Sigmoid colon (tissue), 7 donors: Measurements from ENCODE around the gene STK32A. TPM values are rescaled to one million over a fixed set of nuclear protein-coding genes. Genes with fewer than 3 reads are reported as not detected.

ENCODE experiments used
- DNase-seq: peaks from one replicate; pipeline ENCODE4 v3.0.0-alpha.2; 2019
- H3K27ac ChIP-seq, 4 donors: fragments of 200-600 bp; sonication (generic); one replicate each; pipeline ENCODE4 v1.5.1; 2016 to 2019; ENCODE audit warnings: mild to moderate bottlenecking in 1 of 4
- H3K27me3 ChIP-seq, 3 donors: fragments of 200-600 bp; sonication (generic); one replicate each; pipeline ENCODE4 v1.5.1; 2019; ENCODE audit warnings: mild to moderate bottlenecking in 1 of 3
- H3K36me3 ChIP-seq, 4 donors: fragments of 200-600 bp; sonication (generic); one replicate each; pipeline ENCODE4 v1.5.1; 2016 to 2019
- H3K4me1 ChIP-seq, 4 donors: fragments of 200-600 bp; sonication (generic); one replicate each; pipeline ENCODE4 v1.5.1; 2017 to 2019
- H3K4me3 ChIP-seq, 4 donors: fragments of 200-600 bp; sonication (generic); one replicate each; pipeline ENCODE4 v1.5.1; 2017 to 2019; ENCODE audit warnings: mild to moderate bottlenecking in 2 of 4, moderate library complexity in 1 of 4
- H3K9me3 ChIP-seq, 4 donors: fragments of 200-600 bp in 3 of 4; sonication (generic) in 3 of 4; one replicate each; pipeline versions ENCODE4 v1.5.1 to v1.6.1; 2013 to 2019
- EP300 ChIP-seq, 4 donors: sonication (generic); formaldehyde crosslinking; IDR thresholded peaks; one replicate each; pipeline ENCODE4 v1.6.1; 2017; ENCODE audit warnings: antibody characterized with exemption in 4 of 4
- POLR2A ChIP-seq, 2 donors: fragments of 450-650 bp; IDR thresholded peaks; one replicate each; pipeline ENCODE4 v1.6.1; 2016; ENCODE audit warnings: antibody characterized with exemption in 2 of 2, mild to moderate bottlenecking in 2 of 2, moderate library complexity in 2 of 2
- POLR2AphosphoS5 ChIP-seq, 4 donors: sonication (generic); formaldehyde crosslinking; IDR thresholded peaks; one replicate each; pipeline ENCODE4 v1.6.1; 2017; ENCODE audit warnings: antibody characterized with exemption in 4 of 4
- WGBS, 2 donors: extraction: QIAGEN DNeasy Blood & Tissue Kit; methylation state at CpG; one replicate each; pipeline ENCODE4 v1.1.7; 2013; 5-methylcytosine and 5-hydroxymethylcytosine counted together
- intact Hi-C: fragments of 100-400 bp; cut with DNase I; formaldehyde crosslinking; loops from one replicate; pipeline ENCODE4 v1.15.1; 2023
- polyA plus RNA-seq, 3 donors: library from polyadenylated mRNA; stranded (reverse); fragments of 200-250 nt; gene quantifications; one replicate each; pipeline ENCODE4 v1.2.3, GENCODE V29; 2013
- small RNA-seq, 3 donors: library from RNA; depleted of rRNA; stranded (forward); fragments of <200 nt; gene quantifications; one replicate each; pipeline ENCODE3, GENCODE V24; 2016
- total RNA-seq, 4 donors: library from RNA; depleted of rRNA; stranded (reverse); fragments of >200 nt; gene quantifications; one replicate each; pipeline ENCODE4 v1.1.0, GENCODE V29; 2016
- TF ChIP-seq, protein P1 (sequence below), 4 experiments: fragments of 450-650 bp in 3 of 4; fragments of 200-600 bp in 1 of 4; IDR thresholded peaks; one replicate each; pipeline ENCODE4 v1.5.1; 2016 to 2019; ENCODE audit warnings: antibody characterized with exemption in 4 of 4, mild to moderate bottlenecking in 3 of 4, moderate library complexity in 2 of 4
- donor health status: healthy with polysubstance abuse.
- donor health status: Bipolar disorder and iron deficiency.
- donor health status: healthy.

STK32A gene
- total and polyA plus RNA-seq, 7 donors: under 0.01 to 9.1 (median 4.5) TPM; not detected in 1

DNA sequence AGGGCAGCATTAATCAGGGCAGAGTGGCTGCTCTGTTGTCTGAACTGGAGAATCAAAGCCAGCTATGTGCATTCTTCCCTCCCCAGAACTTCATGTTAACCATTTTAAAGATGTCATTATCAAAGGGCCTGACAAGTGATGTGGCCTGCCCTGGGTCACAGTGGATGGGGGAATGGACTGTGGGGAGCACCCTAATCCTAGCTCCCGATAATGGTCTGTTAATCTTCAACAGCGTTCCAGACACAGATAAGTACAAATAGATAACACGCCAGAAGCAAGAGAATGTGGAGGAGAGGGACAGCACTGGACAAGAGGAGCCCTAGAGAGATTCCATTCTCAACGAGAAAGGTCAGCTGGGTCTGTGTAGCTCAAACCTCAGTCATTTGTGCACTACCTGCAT lies 197.5 kb downstream of the STK32A start:
- Histone ChIP-seq H3K27ac (peak overlapping the region; percentile 61 to 78 (median 74)), H3K4me1 (peaks cover 0 to 98% (median 91%) of the 10 kb centered on the region in 4 donors), H3K4me3 (no peak overlapping the region), H3K9me3 (no peaks in the 10 kb centered on the region), H3K36me3 (no peaks in the 10 kb centered on the region), H3K27me3 (no peaks in the 10 kb centered on the region)
- TF ChIP-seq POLR2AphosphoS5 (IDR thresholded peaks at IDR 0.05): no peak
- no peak for TF ChIP-seq POLR2A (IDR thresholded peaks at IDR 0.05)
- no peak for TF ChIP-seq EP300 (IDR thresholded peaks at IDR 0.05)
- TF ChIP-seq, protein P1, sequence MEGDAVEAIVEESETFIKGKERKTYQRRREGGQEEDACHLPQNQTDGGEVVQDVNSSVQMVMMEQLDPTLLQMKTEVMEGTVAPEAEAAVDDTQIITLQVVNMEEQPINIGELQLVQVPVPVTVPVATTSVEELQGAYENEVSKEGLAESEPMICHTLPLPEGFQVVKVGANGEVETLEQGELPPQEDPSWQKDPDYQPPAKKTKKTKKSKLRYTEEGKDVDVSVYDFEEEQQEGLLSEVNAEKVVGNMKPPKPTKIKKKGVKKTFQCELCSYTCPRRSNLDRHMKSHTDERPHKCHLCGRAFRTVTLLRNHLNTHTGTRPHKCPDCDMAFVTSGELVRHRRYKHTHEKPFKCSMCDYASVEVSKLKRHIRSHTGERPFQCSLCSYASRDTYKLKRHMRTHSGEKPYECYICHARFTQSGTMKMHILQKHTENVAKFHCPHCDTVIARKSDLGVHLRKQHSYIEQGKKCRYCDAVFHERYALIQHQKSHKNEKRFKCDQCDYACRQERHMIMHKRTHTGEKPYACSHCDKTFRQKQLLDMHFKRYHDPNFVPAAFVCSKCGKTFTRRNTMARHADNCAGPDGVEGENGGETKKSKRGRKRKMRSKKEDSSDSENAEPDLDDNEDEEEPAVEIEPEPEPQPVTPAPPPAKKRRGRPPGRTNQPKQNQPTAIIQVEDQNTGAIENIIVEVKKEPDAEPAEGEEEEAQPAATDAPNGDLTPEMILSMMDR (IDR thresholded peaks at IDR 0.05): no peak
- WGBS, 2 donors: 84% methylated on average over 4 of the region's 4 CpGs
- no peak for DNase-seq
- intact Hi-C loops: no loop called here

DNA sequence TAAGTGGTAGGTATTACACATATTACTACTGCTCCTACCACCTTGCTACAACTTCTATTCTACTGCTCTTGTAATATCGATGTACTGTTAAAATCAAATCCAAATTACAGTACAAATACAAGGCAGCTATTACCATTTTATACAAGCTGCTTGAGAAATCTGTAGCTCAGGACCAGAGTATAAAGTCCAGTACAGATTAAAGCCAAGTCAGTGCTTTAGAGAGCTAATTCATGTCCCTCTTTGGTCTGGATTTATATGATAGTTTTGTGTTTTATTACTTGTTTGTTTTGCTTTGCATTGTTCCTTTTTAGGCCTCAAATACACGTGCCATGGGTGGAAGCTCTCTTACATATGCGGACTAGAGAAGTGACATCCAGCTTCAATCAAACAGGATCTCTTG lies 199.2 kb downstream of the STK32A start:
- 18 to 66% methylated on average over 3 of the region's 3 CpGs for WGBS, 2 donors
- peaks cover 0 to 98% (median 83%) of the 10 kb centered on the region in 4 donors for H3K4me1 ChIP-seq
- no peaks in the 10 kb centered on the region for H3K27me3 ChIP-seq
- H3K36me3 ChIP-seq: no peaks in the 10 kb centered on the region
- intact Hi-C loops: no loop called here
- no peak for TF ChIP-seq POLR2AphosphoS5 (IDR thresholded peaks at IDR 0.05)
- TF ChIP-seq, protein P1 (IDR thresholded peaks at IDR 0.05): no peak
- no peak for TF ChIP-seq EP300 (IDR thresholded peaks at IDR 0.05)
- no peak for TF ChIP-seq POLR2A (IDR thresholded peaks at IDR 0.05)
- H3K4me3 ChIP-seq: no peak overlapping the region
- H3K9me3 ChIP-seq: no peaks in the 10 kb centered on the region
- no peak for DNase-seq
- H3K27ac ChIP-seq: peak overlapping the region; percentile 18 to 78 (median 69)

GRCh38 chr5:147436596-147436995 lies 201.8 kb downstream of the STK32A start:
- H3K36me3 ChIP-seq: no peaks in the 10 kb centered on the region
- intact Hi-C loops: no loop called here
- no peaks in the 10 kb centered on the region for H3K27me3 ChIP-seq
- no peaks in the 10 kb centered on the region for H3K9me3 ChIP-seq
- H3K27ac ChIP-seq: peak overlapping the region in 3 of 4 donors; percentile 10 to 46 (median 35)
- DNase-seq: no peak
- no peak overlapping the region for H3K4me3 ChIP-seq
- no peak for TF ChIP-seq POLR2A (IDR thresholded peaks at IDR 0.05)
- TF ChIP-seq POLR2AphosphoS5 (IDR thresholded peaks at IDR 0.05): no peak
- no peak for TF ChIP-seq EP300 (IDR thresholded peaks at IDR 0.05)
- TF ChIP-seq, protein P1 (IDR thresholded peaks at IDR 0.05): no peak
- peaks cover 0 to 96% (median 72%) of the 10 kb centered on the region in 4 donors for H3K4me1 ChIP-seq
- 74 to 91% methylated on average over 3 of the region's 3 CpGs for WGBS, 2 donors

DNA sequence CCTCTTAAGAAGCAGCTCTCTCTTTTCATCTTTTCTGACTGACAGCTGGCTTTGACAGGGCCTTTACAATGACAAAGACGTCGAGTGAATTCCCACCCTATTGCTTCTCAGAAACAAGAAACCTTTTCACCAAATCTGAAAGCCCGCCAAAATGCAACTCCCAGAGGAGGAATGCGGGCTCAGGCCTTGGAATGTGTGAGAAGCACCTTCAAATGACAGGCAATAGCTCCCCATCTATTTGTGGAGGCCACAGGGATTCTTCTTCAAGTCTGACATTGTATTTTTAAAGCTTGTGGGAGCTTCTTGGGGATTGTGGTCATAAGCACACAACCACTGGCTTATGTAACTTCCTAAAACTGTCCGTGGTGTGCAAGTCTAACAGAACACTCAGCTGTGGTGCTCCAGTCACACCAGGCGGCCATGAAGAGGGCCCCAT lies 202.4 kb downstream of the STK32A start:
- Histone ChIP-seq H3K36me3 (no peaks in the 10 kb centered on the region), H3K4me1 (peaks cover 0 to 96% (median 72%) of the 10 kb centered on the region in 4 donors), H3K27me3 (no peaks in the 10 kb centered on the region), H3K27ac (peak overlapping the region in 3 of 4 donors; percentile 10 to 46 (median 35)), H3K4me3 (no peak overlapping the region), H3K9me3 (no peaks in the 10 kb centered on the region)
- intact Hi-C loops: no loop called here
- WGBS, 2 donors: 67 to 84% methylated on average over 6 of the region's 6 CpGs
- TF ChIP-seq POLR2A (IDR thresholded peaks at IDR 0.05) (no peak), EP300 (IDR thresholded peaks at IDR 0.05) (no peak), POLR2AphosphoS5 (IDR thresholded peaks at IDR 0.05) (no peak)
- TF ChIP-seq, protein P1 (IDR thresholded peaks at IDR 0.05): no peak
- no peak for DNase-seq

Small RNAs within 50 kb of the gene (small RNA-seq; reads per million reads assigned to genes)
- 0 reads per million in 3 donors for gene AC011373.1
